Activated CD8-positive, alpha-beta T cell treated with anti-CD3 and anti-CD28 coated beads for 36 hours (primary cell): ENCODE results near the gene SNX25. TPM values are rescaled to one million over a fixed set of nuclear protein-coding genes. Genes with fewer than 3 reads are reported as not detected.
"Not testable (repeated sequence)": the region's sequence is repeated elsewhere in the genome, so short reads cannot be mapped to it uniquely, and the experiment has no call there.

Experiments
- ATAC-seq: fragments of 200-7000 bp; cut with Tn5 transposase; one replicate; pipeline ENCODE4 v1.10.0; 2021; ENCODE audit warnings: mild to moderate bottlenecking, moderate library complexity
- CTCF ChIA-PET: fragments of 350-600 bp; sonication (Branson Sonifier 250); formaldehyde crosslinking; loops from one replicate; lab custom pipeline; 2021; ENCODE audit warnings: antibody characterized with exemption; lab: Charles Lee
- POLR2A ChIA-PET: fragments of 350-600 bp; sonication (Branson Sonifier 250); formaldehyde crosslinking; loops from one replicate; lab custom pipeline; 2021; ENCODE audit warnings: antibody characterized with exemption; lab: Charles Lee
- DNase-seq: peaks from one replicate; pipeline ENCODE4 v3.0.0-alpha.2; 2020
- H3K27ac Mint-ChIP-seq: one replicate; pipeline ENCODE4 v1.8.0; 2021; ENCODE audit warnings: mild to moderate bottlenecking, mixed read lengths
- H3K27me3 Mint-ChIP-seq: one replicate; pipeline ENCODE4 v1.8.0; 2021; ENCODE audit warnings: mixed read lengths
- H3K36me3 Mint-ChIP-seq: one replicate; pipeline ENCODE4 v1.8.0; 2021; ENCODE audit warnings: low read depth, mixed read lengths
- H3K4me1 Mint-ChIP-seq: one replicate; pipeline ENCODE4 v1.8.0; 2021; ENCODE audit warnings: low read depth, mixed read lengths
- H3K4me3 Mint-ChIP-seq: one replicate; pipeline ENCODE4 v1.8.0; 2021; ENCODE audit warnings: mild to moderate bottlenecking, moderate library complexity, mixed read lengths
- H3K9me3 Mint-ChIP-seq: one replicate; pipeline ENCODE4 v1.8.0; 2021; ENCODE audit warnings: mixed read lengths
- CTCF ChIP-seq: fragments of 200-600 bp; IDR thresholded peaks from one replicate; pipeline ENCODE4 v1.8.0; 2022; ENCODE audit warnings: antibody characterized with exemption, mild to moderate bottlenecking
- intact Hi-C: fragments of 100-400 bp; cut with micrococcal nuclease; formaldehyde crosslinking; loops from one replicate; pipeline ENCODE4 v1.10.0; 2022
- total RNA-seq, 2 experiments: library from RNA; stranded (reverse); gene quantifications; one replicate each; pipeline ENCODE4 v1.2.3, GENCODE V29; 2021

The SNX25 gene
- total RNA-seq, 2 experiments from 2014 or later: 24.0 to 24.3 TPM

- Mint-ChIP-seq H3K9me3 (no peaks in the 10 kb centered on the region), H3K4me3 (no peak overlapping the region), H3K36me3 (peaks cover 16% of the 10 kb centered on the region), H3K4me1 (peaks cover 7% of the 10 kb centered on the region), H3K27ac (no peak overlapping the region), H3K27me3 (no peaks in the 10 kb centered on the region)
- intact Hi-C loops: no loop called here
- no peak for DNase-seq
- TF ChIP-seq CTCF: no peak
- ATAC-seq: no peak
- CTCF ChIA-PET: interaction anchor here (0.7 kb wide), 1 partner anchor 1490 kb away, joined by 3 read pairs; no protein-coding TSS in a partner anchor
- POLR2A ChIA-PET: no interaction called here
These were observed 119.2 kb downstream of the SNX25 start for GRCh38 chr4:185328586-185328985.

- DNase-seq, H3K4me3 Mint-ChIP-seq, intact Hi-C loops, H3K4me1 Mint-ChIP-seq, ATAC-seq, H3K27ac Mint-ChIP-seq, POLR2A ChIA-PET, H3K27me3 Mint-ChIP-seq, H3K9me3 Mint-ChIP-seq: not testable (repeated sequence)
- H3K36me3 Mint-ChIP-seq: peaks cover 19% of the 10 kb centered on the region
- CTCF ChIA-PET: interaction anchor here (0.6 kb wide), 2 partner anchors 24 to 147 kb away, joined by 3 read pairs; no protein-coding TSS in a partner anchor
These were observed 120.6 kb downstream of the SNX25 start for GRCh38 chr4:185329879-185330510.

GRCh38 chr4:185332575-185333464 is 123.4 kb downstream of the SNX25 start:
- ATAC-seq (peak; percentile 37), DNase-seq (no peak)
- Mint-ChIP-seq H3K27ac (no peak overlapping the region), H3K4me3 (no peak overlapping the region), H3K27me3 (no peaks in the 10 kb centered on the region), H3K36me3 (peaks cover 26% of the 10 kb centered on the region), H3K4me1 (peaks cover 7% of the 10 kb centered on the region), H3K9me3 (no peaks in the 10 kb centered on the region)
- POLR2A ChIA-PET: no interaction called here
- CTCF ChIA-PET: no interaction called here
- no peak for TF ChIP-seq CTCF
- intact Hi-C loops: no loop called here

- POLR2A ChIA-PET: no interaction called here
- peaks cover 2% of the 10 kb centered on the region for H3K9me3 Mint-ChIP-seq
- H3K4me3 Mint-ChIP-seq: no peak overlapping the region
- H3K27me3 Mint-ChIP-seq: no peaks in the 10 kb centered on the region
- CTCF ChIA-PET: no interaction called here
- no peak for TF ChIP-seq CTCF
- ATAC-seq (no peak), DNase-seq (no peak)
- H3K4me1 Mint-ChIP-seq: peaks cover 8% of the 10 kb centered on the region
- intact Hi-C loops: no loop called here
- H3K27ac Mint-ChIP-seq: no peak overlapping the region
- H3K36me3 Mint-ChIP-seq: peaks cover 27% of the 10 kb centered on the region
These were observed 124.9 kb downstream of the SNX25 start for GRCh38 chr4:185334326-185334725.

GRCh38 chr4:185335579-185335978 is 126.2 kb downstream of the SNX25 start:
- ATAC-seq (no peak), DNase-seq (no peak)
- peaks cover 18% of the 10 kb centered on the region for H3K4me1 Mint-ChIP-seq
- TF ChIP-seq CTCF: no peak
- peaks cover 2% of the 10 kb centered on the region for H3K9me3 Mint-ChIP-seq
- no peaks in the 10 kb centered on the region for H3K27me3 Mint-ChIP-seq
- H3K27ac Mint-ChIP-seq: no peak overlapping the region
- intact Hi-C loops: no loop called here
- H3K36me3 Mint-ChIP-seq: peaks cover 27% of the 10 kb centered on the region
- CTCF ChIA-PET: no interaction called here
- POLR2A ChIA-PET: no interaction called here
- H3K4me3 Mint-ChIP-seq: no peak overlapping the region
